GM21529 (cell line): ENCODE results near the gene MAP2K1.
"Not testable (repeated sequence)": the region's sequence is repeated elsewhere in the genome, so short reads cannot be mapped to it uniquely, and the experiment has no call there.

ENCODE experiments used
- ATAC-seq: cut with Tn5 transposase; IDR thresholded peaks from one replicate; pipeline ENCODE4 v1.9.1; 2021; ENCODE audit not compliant: unreplicated experiment

Gene MAP2K1

GRCh38 chr15:66502491-66502890 lies 115.8 kb downstream of the MAP2K1 start:
- ATAC-seq, result no peak

- not testable (repeated sequence) for ATAC-seq
Observed at GRCh38 chr15:66503041-66503648, 116.4 kb downstream of the MAP2K1 start.

GRCh38 chr15:66503780-66504562 lies 117.3 kb downstream of the MAP2K1 start:
- ATAC-seq, result no peak

GRCh38 chr15:66504563-66505429 lies 118.1 kb downstream of the MAP2K1 start, which contains the start of the genes RPL4 and ZWILCH:
TSS of gene RPL4 (minus strand) at chr15:66504855. CDS start at chr15:66504790, 65 bp downstream.
TSS of gene ZWILCH (plus strand) at chr15:66505326. CDS start at chr15:66505339, 13 bp downstream.
- ATAC-seq, result peak; percentile 67

GRCh38 chr15:66505430-66505811 lies 118.7 kb downstream of the MAP2K1 start:
- ATAC-seq, result peak; percentile 3

GRCh38 chr15:66505818-66506217 lies 119.1 kb downstream of the MAP2K1 start:
- ATAC-seq, result no peak

GRCh38 chr15:66508293-66508883 lies 121.7 kb downstream of the MAP2K1 start:
- no peak for ATAC-seq

- no peak for ATAC-seq
Observed at GRCh38 chr15:66514586-66514985, 127.9 kb downstream of the MAP2K1 start.

- ATAC-seq, result no peak
Observed at GRCh38 chr15:66515901-66516322, 129.2 kb downstream of the MAP2K1 start.

- no peak for ATAC-seq
Observed at GRCh38 chr15:66523926-66524325, 137.2 kb downstream of the MAP2K1 start.

- no peak for ATAC-seq
Observed at GRCh38 chr15:66524838-66525237, 138.1 kb downstream of the MAP2K1 start.

- no peak for ATAC-seq
Observed at GRCh38 chr15:66535056-66535455, 148.3 kb downstream of the MAP2K1 start.
